AG04450 (cell line): ENCODE measurements around the gene B9D2. TPM values are rescaled to one million over a fixed set of nuclear protein-coding genes. Genes with fewer than 3 reads are reported as not detected.

Experiments
- CTCF ChIA-PET: fragments of 300-600, 350-600 bp; formaldehyde crosslinking; extraction: SDS; loops from one replicate; lab custom pipeline; 2022; ENCODE audit warnings: antibody characterized with exemption, inconsistent platforms; lab: Charles Lee
- POLR2A ChIA-PET: fragments of 350-600 bp; formaldehyde crosslinking; extraction: SDS; loops from one replicate; lab custom pipeline; 2021; ENCODE audit warnings: antibody characterized with exemption, inconsistent platforms; lab: Yijun Ruan, JAX
- DNase-seq: peaks from one replicate; pipeline ENCODE4 v3.0.0-alpha.2; 2011; ENCODE audit warnings: low read depth, low spot score
- H3K27ac ChIP-seq: one replicate; pipeline ENCODE4 v1.5.1; 2012; ENCODE audit warnings: low read depth, low read length, control low read depth
- H3K27me3 ChIP-seq: one replicate; pipeline ENCODE4 v1.6.0; 2012; ENCODE audit warnings: low read length; ENCODE audit not compliant: control insufficient read depth, insufficient read depth
- H3K4me3 ChIP-seq: 2 replicates; pipeline ENCODE4 v1.5.1; 2011; ENCODE audit warnings: mild to moderate bottlenecking, low read depth, low read length, control low read depth
- H3K9me3 ChIP-seq: 2 replicates; pipeline ENCODE4 v1.5.1; 2012; ENCODE audit warnings: low read length; ENCODE audit not compliant: control insufficient read depth, insufficient read depth
- CTCF ChIP-seq: IDR thresholded peaks from 2 replicates; pipeline ENCODE4 v1.5.1; 2011; ENCODE audit warnings: low read depth, low read length, control low read depth, inconsistent platforms
- polyA plus RNA-seq: library from polyadenylated mRNA; depleted of rRNA; stranded (reverse); fragments of >200 nt; gene quantifications from 2 replicates; pipeline ENCODE4 v1.2.3, GENCODE V29; 2011

The B9D2 gene
- polyA plus RNA-seq, 1 experiment: 3.9 TPM

GRCh38 chr19:41308450-41309179 lies 55.3 kb downstream of the B9D2 start:
- H3K27me3 ChIP-seq: no peaks in the 10 kb centered on the region
- DNase-seq: peak; percentile 69
- ChIA-PET POLR2A (interaction anchor here (0.6 to 1.2 kb wide), 6 partner anchors 9 to 44 kb away, joined by 3 to 8 read pairs (median 4); no protein-coding TSS in a partner anchor), CTCF (interaction anchor here (0.6 to 2.9 kb wide), 38 partner anchors 9 to 591 kb away, joined by 3 to 72 read pairs (median 4); partner anchors contain the start of genes AXL, DMAC2 and RAB4B)
- H3K4me3 ChIP-seq: peak overlapping the region; percentile 93
- no peaks in the 10 kb centered on the region for H3K9me3 ChIP-seq
- H3K27ac ChIP-seq: peak overlapping the region; percentile 47
- TF ChIP-seq CTCF: peak; percentile 97

GRCh38 chr19:41307954-41308449 lies 55.9 kb downstream of the B9D2 start:
- DNase-seq: no peak
- Histone ChIP-seq H3K9me3 (no peaks in the 10 kb centered on the region), H3K27me3 (no peaks in the 10 kb centered on the region), H3K4me3 (no peak overlapping the region), H3K27ac (peak overlapping the region; percentile 42)
- TF ChIP-seq CTCF: no peak
- ChIA-PET CTCF (interaction anchor here (0.5 to 2.9 kb wide), 18 partner anchors 9 to 886 kb away, joined by 3 to 72 read pairs (median 6); partner anchors contain the start of gene AXL), POLR2A (interaction anchor here (0.6 to 1.2 kb wide), 3 partner anchors 10 to 45 kb away, joined by 3 to 5 read pairs (median 4); no protein-coding TSS in a partner anchor)

GRCh38 chr19:41307090-41307875 lies 56.7 kb downstream of the B9D2 start:
- no peaks in the 10 kb centered on the region for H3K9me3 ChIP-seq
- no peak overlapping the region for H3K27ac ChIP-seq
- no peaks in the 10 kb centered on the region for H3K27me3 ChIP-seq
- no peak for TF ChIP-seq CTCF
- ChIA-PET CTCF (interaction anchor here (0.5 to 2.9 kb wide), 10 partner anchors 10 to 887 kb away, joined by 3 to 72 read pairs (median 7); no protein-coding TSS in a partner anchor), POLR2A (no interaction called here)
- H3K4me3 ChIP-seq: no peak overlapping the region
- DNase-seq: no peak

- POLR2A ChIA-PET: no interaction called here
- H3K27ac ChIP-seq: peak overlapping the region; percentile 21
- H3K9me3 ChIP-seq: no peaks in the 10 kb centered on the region
- H3K4me3 ChIP-seq: no peak overlapping the region
- no peak for TF ChIP-seq CTCF
- DNase-seq: no peak
- H3K27me3 ChIP-seq: no peaks in the 10 kb centered on the region
- CTCF ChIA-PET: interaction anchor here (0.6 to 1.9 kb wide), 4 partner anchors 13 to 102 kb away, joined by 3 to 6 read pairs (median 4); no protein-coding TSS in a partner anchor
These were observed 57.8 kb downstream of the B9D2 start for GRCh38 chr19:41305927-41306793.
